ENCODE data around the gene PRRG4.

Gene PRRG4

DNA sequence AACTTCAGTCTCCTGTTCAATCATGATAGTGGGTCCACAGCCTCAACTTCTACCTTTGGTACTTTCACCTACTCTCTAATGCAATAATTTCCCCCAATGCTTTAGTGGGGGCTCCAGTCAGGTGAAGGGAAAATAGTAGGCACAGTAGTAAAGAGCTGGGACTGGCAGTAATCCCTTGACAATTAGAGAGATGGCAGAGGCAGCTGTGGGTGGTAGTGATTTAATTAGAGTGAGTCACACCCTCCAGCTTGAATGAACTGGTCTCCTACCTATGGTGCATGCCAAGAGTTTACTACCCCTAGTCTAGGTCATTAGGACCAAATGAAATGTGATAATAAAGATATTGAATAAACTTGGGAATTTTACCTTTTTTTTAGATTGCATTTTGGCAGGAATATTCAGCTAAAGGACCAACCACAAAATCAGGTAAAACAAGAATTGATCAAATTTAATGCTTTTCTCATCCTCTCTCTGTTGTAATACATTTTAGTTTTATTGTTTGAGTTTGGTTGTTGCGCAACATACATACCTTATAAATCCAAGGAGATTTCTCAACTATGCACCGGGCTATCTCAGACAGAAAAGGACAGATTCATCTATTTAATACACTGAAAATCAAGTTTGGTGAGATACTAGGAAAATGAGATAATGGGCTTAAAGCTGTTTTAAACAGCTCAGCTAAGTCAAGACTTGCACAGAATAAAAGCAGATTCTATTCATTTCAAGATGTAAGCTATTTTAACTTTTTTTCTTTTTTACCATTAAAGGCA is 9.0 kb downstream of the PRRG4 start:
- no peak for DNase-seq (ENCODE audit: extremely low spot score)
- CTCF ChIA-PET = no interaction called here
- POLR2A ChIA-PET = interaction anchor here (1.0 kb wide), 1 partner anchor 54 kb away, joined by 5 read pairs; the partner anchor contains the start of gene QSER1
- TF ChIP-seq TARDBP (IDR thresholded peaks at IDR 0.05) = no peak
- TF ChIP-seq FOXK2 (IDR thresholded peaks at IDR 0.05) = no peak
- TF ChIP-seq FOXA1 (IDR thresholded peaks at IDR 0.05) = no peak
- TF ChIP-seq ZNF384 (IDR thresholded peaks at IDR 0.05) = no peak
- no peak for TF ChIP-seq FOXM1 (IDR thresholded peaks at IDR 0.05; ENCODE audit: borderline replicate concordance)
- no peak for TF ChIP-seq SUZ12 (IDR thresholded peaks at IDR 0.05)
- TF ChIP-seq PKNOX1 (IDR thresholded peaks at IDR 0.05) = no peak
- TF ChIP-seq HDGF (IDR thresholded peaks at IDR 0.05; ENCODE audit: borderline replicate concordance) = no peak
- TF ChIP-seq BHLHE40 (IDR thresholded peaks at IDR 0.05; ENCODE audit: borderline replicate concordance) = no peak

DNA sequence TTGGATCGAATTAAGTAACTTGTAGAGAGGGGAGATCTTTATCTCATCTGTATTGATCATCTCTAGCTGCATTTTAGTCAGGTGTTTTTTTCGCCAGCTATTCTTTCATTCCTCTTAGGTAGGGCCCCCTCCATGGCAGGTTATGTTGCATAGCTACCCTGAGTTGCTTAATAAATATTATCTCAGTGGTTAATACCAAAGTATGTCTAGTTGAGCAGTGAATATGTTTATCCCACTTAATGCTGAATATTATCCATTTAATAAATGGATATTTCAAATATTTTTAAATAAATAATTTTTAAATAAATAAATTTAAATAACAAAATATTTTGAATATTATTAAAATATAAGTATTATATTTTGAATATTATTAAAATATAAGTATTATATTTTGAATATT is 9.6 kb downstream of the PRRG4 start:
- CTCF ChIA-PET = no interaction called here
- no peak for DNase-seq (ENCODE audit: extremely low spot score)
- POLR2A ChIA-PET = interaction anchor here (1.0 kb wide), 1 partner anchor 53 kb away, joined by 5 read pairs; the partner anchor contains the start of gene QSER1
- TF ChIP-seq ARNT (IDR thresholded peaks at IDR 0.05) (no peak), L3MBTL2 (conservative IDR thresholded peaks at IDR 0.05) (no peak), TARDBP (IDR thresholded peaks at IDR 0.05) (no peak), FOXK2 (IDR thresholded peaks at IDR 0.05) (no peak), NFRKB (IDR thresholded peaks at IDR 0.05) (no peak), ZNF384 (IDR thresholded peaks at IDR 0.05) (no peak), PKNOX1 (IDR thresholded peaks at IDR 0.05) (no peak), LEF1 (IDR thresholded peaks at IDR 0.05; ENCODE audit: borderline replicate concordance) (no peak), FOXM1 (IDR thresholded peaks at IDR 0.05; ENCODE audit: borderline replicate concordance) (no peak), ELF4 (IDR thresholded peaks at IDR 0.05) (no peak), FOXA1 (IDR thresholded peaks at IDR 0.05) (no peak), CTBP1 (IDR thresholded peaks at IDR 0.05; ENCODE audit: borderline replicate concordance) (no peak), HDGF (IDR thresholded peaks at IDR 0.05; ENCODE audit: borderline replicate concordance) (no peak), BHLHE40 (IDR thresholded peaks at IDR 0.05; ENCODE audit: borderline replicate concordance) (no peak), SP1 (IDR thresholded peaks at IDR 0.05) (no peak), SUZ12 (IDR thresholded peaks at IDR 0.05) (no peak)

GRCh38 chr11:32840587-32840986 is 10.9 kb downstream of the PRRG4 start:
- ChIA-PET CTCF (no interaction called here), POLR2A (no interaction called here)
- TF ChIP-seq BHLHE40 (IDR thresholded peaks at IDR 0.05; ENCODE audit: borderline replicate concordance) (no peak), CTBP1 (IDR thresholded peaks at IDR 0.05; ENCODE audit: borderline replicate concordance) (no peak), ELF4 (IDR thresholded peaks at IDR 0.05) (no peak), LEF1 (IDR thresholded peaks at IDR 0.05; ENCODE audit: borderline replicate concordance) (no peak), FOXK2 (IDR thresholded peaks at IDR 0.05) (no peak), ZNF384 (IDR thresholded peaks at IDR 0.05) (no peak), NFRKB (IDR thresholded peaks at IDR 0.05) (no peak), L3MBTL2 (conservative IDR thresholded peaks at IDR 0.05) (no peak), SP1 (IDR thresholded peaks at IDR 0.05) (no peak), FOXM1 (IDR thresholded peaks at IDR 0.05; ENCODE audit: borderline replicate concordance) (no peak), SUZ12 (IDR thresholded peaks at IDR 0.05) (no peak), FOXA1 (IDR thresholded peaks at IDR 0.05) (no peak), TARDBP (IDR thresholded peaks at IDR 0.05) (no peak), PKNOX1 (IDR thresholded peaks at IDR 0.05) (no peak), HDGF (IDR thresholded peaks at IDR 0.05; ENCODE audit: borderline replicate concordance) (no peak)
- DNase-seq (ENCODE audit: extremely low spot score) = no peak

GRCh38 chr11:32843544-32843943 is 13.8 kb downstream of the PRRG4 start:
- CTCF ChIA-PET = no interaction called here
- TF ChIP-seq FOXA1 (IDR thresholded peaks at IDR 0.05) = no peak
- no peak for TF ChIP-seq SP1 (IDR thresholded peaks at IDR 0.05)
- no peak for TF ChIP-seq TARDBP (IDR thresholded peaks at IDR 0.05)
- no peak for TF ChIP-seq HDGF (IDR thresholded peaks at IDR 0.05; ENCODE audit: borderline replicate concordance)
- no peak for TF ChIP-seq BHLHE40 (IDR thresholded peaks at IDR 0.05; ENCODE audit: borderline replicate concordance)
- no peak for TF ChIP-seq CTBP1 (IDR thresholded peaks at IDR 0.05; ENCODE audit: borderline replicate concordance)
- no peak for TF ChIP-seq NFRKB (IDR thresholded peaks at IDR 0.05)
- TF ChIP-seq SUZ12 (IDR thresholded peaks at IDR 0.05) = no peak
- DNase-seq (ENCODE audit: extremely low spot score) = no peak
- POLR2A ChIA-PET = no interaction called here

DNA sequence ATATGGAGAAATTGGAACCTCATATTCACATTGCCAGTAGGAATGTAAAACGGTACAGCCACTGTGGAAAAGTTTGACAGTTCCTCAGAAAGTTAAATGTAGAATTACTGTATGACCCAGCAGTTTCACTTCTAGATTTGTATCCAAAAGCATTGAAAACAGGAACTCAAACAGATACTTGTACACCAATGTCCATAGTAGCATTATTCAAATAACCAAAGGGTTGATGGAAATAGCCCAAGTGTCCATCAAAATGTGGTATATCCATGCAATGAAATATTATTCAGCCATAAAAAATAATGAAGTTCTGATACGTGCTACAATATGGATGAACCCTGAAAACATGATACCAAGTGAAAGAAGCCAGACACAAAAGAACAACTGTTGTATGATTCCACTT is 17.8 kb downstream of the PRRG4 start:
- ChIA-PET CTCF (interaction anchor here (0.8 kb wide), 1 partner anchor 39 kb away, joined by 3 read pairs; no protein-coding TSS in a partner anchor), POLR2A (no interaction called here)
- TF ChIP-seq FOXA1 (IDR thresholded peaks at IDR 0.05) (no peak), FOXM1 (IDR thresholded peaks at IDR 0.05; ENCODE audit: borderline replicate concordance) (no peak), SUZ12 (IDR thresholded peaks at IDR 0.05) (no peak), NFRKB (IDR thresholded peaks at IDR 0.05) (no peak), HDGF (IDR thresholded peaks at IDR 0.05; ENCODE audit: borderline replicate concordance) (no peak), PKNOX1 (IDR thresholded peaks at IDR 0.05) (no peak), ARNT (IDR thresholded peaks at IDR 0.05) (no peak), SP1 (IDR thresholded peaks at IDR 0.05) (no peak), ELF4 (IDR thresholded peaks at IDR 0.05) (no peak), TARDBP (IDR thresholded peaks at IDR 0.05) (no peak), L3MBTL2 (conservative IDR thresholded peaks at IDR 0.05) (no peak), FOXK2 (IDR thresholded peaks at IDR 0.05) (no peak), ZNF384 (IDR thresholded peaks at IDR 0.05) (no peak), LEF1 (IDR thresholded peaks at IDR 0.05; ENCODE audit: borderline replicate concordance) (no peak)
- no peak for DNase-seq (ENCODE audit: extremely low spot score)
